22Rv1 (cell line): Measurements from ENCODE around the gene ITPR3.

ENCODE experiments used
- H3K27ac ChIP-seq: fragments of 450-650 bp; 2 replicates; pipeline ENCODE4 v1.5.1; 2017
- CTCF ChIP-seq: fragments of 450-650 bp; IDR thresholded peaks from 2 replicates; pipeline ENCODE4 v1.5.1; 2017; ENCODE audit warnings: mild to moderate bottlenecking
- ZFX ChIP-seq: fragments of 450-650 bp; IDR thresholded peaks from 2 replicates; pipeline ENCODE4 v1.6.1; 2017; ENCODE audit warnings: antibody characterized with exemption, borderline replicate concordance

ITPR3 gene

GRCh38 chr6:33677689-33678088 is 56.6 kb downstream of the ITPR3 start:
- no peak overlapping the region for H3K27ac ChIP-seq
- TF ChIP-seq ZFX, result no peak
- TF ChIP-seq CTCF, result no peak

- TF ChIP-seq CTCF, result no peak
- no peak overlapping the region for H3K27ac ChIP-seq
Measured at GRCh38 chr6:33678233-33678931, 57.3 kb downstream of the ITPR3 start.

GRCh38 chr6:33678932-33679490 is 57.9 kb downstream of the ITPR3 start:
- TF ChIP-seq CTCF (no peak), ZFX (no peak)
- no peak overlapping the region for H3K27ac ChIP-seq

GRCh38 chr6:33679761-33680160 is 58.6 kb downstream of the ITPR3 start:
- H3K27ac ChIP-seq, result no peak overlapping the region
- TF ChIP-seq ZFX (no peak), CTCF (no peak)

- H3K27ac ChIP-seq, result no peak overlapping the region
- TF ChIP-seq CTCF, result no peak
- TF ChIP-seq ZFX, result no peak
Measured at GRCh38 chr6:33682341-33682740, 61.2 kb downstream of the ITPR3 start.

GRCh38 chr6:33683051-33683571 is 62.0 kb downstream of the ITPR3 start:
- TF ChIP-seq CTCF (no peak), ZFX (no peak)
- no peak overlapping the region for H3K27ac ChIP-seq

GRCh38 chr6:33683576-33684427 is 62.7 kb downstream of the ITPR3 start:
- TF ChIP-seq ZFX (no peak), CTCF (no peak)

More at GRCh38 chr6:33683576-33684427, 62.7 kb downstream of the ITPR3 start:
- no peak overlapping the region for H3K27ac ChIP-seq
